HepG2 (cell line): ENCODE measurements around the gene GPAT3. TPM values are rescaled to one million over a fixed set of nuclear protein-coding genes. Genes with fewer than 3 reads are reported as not detected.

Experiments used
- HHEX ChIP-seq: IDR thresholded peaks from 2 replicates; pipeline ENCODE4 v1.6.1; 2016; ENCODE audit warnings: control low read depth
- KIAA2018 ChIP-seq: sonication (generic); formaldehyde crosslinking; IDR thresholded peaks from 2 replicates; pipeline ENCODE4 v1.5.0; 2020; ENCODE audit warnings: mild to moderate bottlenecking, missing genetic modification reagents, borderline replicate concordance
- MAFG ChIP-seq: sonication (generic); formaldehyde crosslinking; IDR thresholded peaks from 2 replicates; pipeline ENCODE4 v1.5.1; 2020; ENCODE audit warnings: mild to moderate bottlenecking, missing genetic modification reagents
- SNAPC4 ChIP-seq: sonication (generic); formaldehyde crosslinking; IDR thresholded peaks from 2 replicates; pipeline ENCODE4 v1.4.0; 2020; ENCODE audit warnings: mild to moderate bottlenecking, missing genetic modification reagents
- polyA plus RNA-seq, 8 experiments: library from polyadenylated mRNA; depleted of rRNA in 3 of 8; stranded (reverse) in 7 of 8; unstranded in 1 of 8; fragments of >200 nt; fragmentation: Illumina TruSeq in 4 of 8; extraction: Trizol in 4 of 8; gene quantifications; 2 replicates each; pipeline versions ENCODE4 v1.2.1 to v1.2.3, GENCODE V29; 2011 to 2016; ENCODE audit warnings: low read depth in 4 of 8, missing spikeins in 1 of 8, mixed read lengths in 1 of 8; ENCODE audit not compliant: insufficient read depth in 1 of 8
- total RNA-seq, 5 experiments: library from RNA; depleted of rRNA; stranded (reverse); fragments of >200 nt; fragmentation: Illumina TruSeq; extraction: Trizol; gene quantifications; 2 replicates each; pipeline ENCODE4 v1.2.3, GENCODE V29; 2016; ENCODE audit warnings: low read depth in 1 of 5

The GPAT3 gene
- total and polyA plus RNA-seq, 2 of the 13 experiments (the other 11 are each of a cell fraction or from before 2014, with no cell fraction given): 2.4 to 2.6 TPM

GRCh38 chr4:83548151-83548905, 12.4 kb downstream of the GPAT3 start (continued):
- TF ChIP-seq SNAPC4 (CRISPR knock-in tag) (no peak), KIAA2018 (no peak), MAFG (no peak), HHEX (CRISPR knock-in tag) (no peak)
